NCI-H146 treated with DMSO at 0.1 percent for 48 hours (cell line): ENCODE measurements around the gene C11orf87.

Experiments
- DNase-seq: peaks from one replicate; lab custom pipeline; 2025; ENCODE audit not compliant: unreplicated experiment; lab: John Stamatoyannopoulos, UW

The C11orf87 gene

GRCh38 chr11:109421981-109422869, at the start of gene C11orf87:
C11orf87 (plus strand) TSS chr11:109422190; CDS start chr11:109423634, 1,444 bp downstream.
- DNase-seq, result peak; percentile 47

- DNase-seq, result no peak
Observed at GRCh38 chr11:109374032-109374431, 48.0 kb upstream of the C11orf87 start.

- no peak for DNase-seq
Observed at GRCh38 chr11:109374441-109374840, 47.5 kb upstream of the C11orf87 start.

GRCh38 chr11:109377039-109377742, 44.8 kb upstream of the C11orf87 start:
- DNase-seq, result no peak

- DNase-seq, result no peak
Observed at GRCh38 chr11:109378034-109378433, 44.0 kb upstream of the C11orf87 start.

GRCh38 chr11:109383306-109383705, 38.7 kb upstream of the C11orf87 start:
- no peak for DNase-seq

GRCh38 chr11:109384873-109385272, 37.1 kb upstream of the C11orf87 start:
- no peak for DNase-seq

- DNase-seq, result no peak
Observed at GRCh38 chr11:109388982-109389381, 33.0 kb upstream of the C11orf87 start.

- no peak for DNase-seq
Observed at GRCh38 chr11:109390752-109391151, 31.2 kb upstream of the C11orf87 start.

GRCh38 chr11:109401545-109401944, 20.4 kb upstream of the C11orf87 start:
- DNase-seq, result no peak

GRCh38 chr11:109405671-109406070, 16.3 kb upstream of the C11orf87 start:
- DNase-seq, result no peak

GRCh38 chr11:109416601-109417000, 5.4 kb upstream of the C11orf87 start:
- DNase-seq, result no peak

- DNase-seq, result peak; percentile 4
Observed at GRCh38 chr11:109422870-109423465, 978 bp downstream of the C11orf87 start.

GRCh38 chr11:109423466-109424190, 1.6 kb downstream of the C11orf87 start:
- DNase-seq, result no peak

GRCh38 chr11:109424901-109425300, 2.9 kb downstream of the C11orf87 start:
- DNase-seq, result no peak

- peak; percentile 1 for DNase-seq
Observed at GRCh38 chr11:109425554-109425953, 3.6 kb downstream of the C11orf87 start.

- peak; percentile 3 for DNase-seq
Observed at GRCh38 chr11:109426442-109427240, 4.7 kb downstream of the C11orf87 start.

GRCh38 chr11:109432105-109432504, 10.1 kb downstream of the C11orf87 start:
- no peak for DNase-seq

GRCh38 chr11:109433753-109434256, 11.8 kb downstream of the C11orf87 start:
- no peak for DNase-seq

GRCh38 chr11:109435121-109435742, 13.2 kb downstream of the C11orf87 start:
- no peak for DNase-seq
